Activated CD4-positive, alpha-beta T cell treated with anti-CD3 and anti-CD28 coated beads for 1 hour (primary cell): ENCODE results near the gene CYP19A1.

Experiments
- DNase-seq: peaks from one replicate; pipeline ENCODE4 v3.0.0-alpha.2; 2020

Gene CYP19A1

DNA sequence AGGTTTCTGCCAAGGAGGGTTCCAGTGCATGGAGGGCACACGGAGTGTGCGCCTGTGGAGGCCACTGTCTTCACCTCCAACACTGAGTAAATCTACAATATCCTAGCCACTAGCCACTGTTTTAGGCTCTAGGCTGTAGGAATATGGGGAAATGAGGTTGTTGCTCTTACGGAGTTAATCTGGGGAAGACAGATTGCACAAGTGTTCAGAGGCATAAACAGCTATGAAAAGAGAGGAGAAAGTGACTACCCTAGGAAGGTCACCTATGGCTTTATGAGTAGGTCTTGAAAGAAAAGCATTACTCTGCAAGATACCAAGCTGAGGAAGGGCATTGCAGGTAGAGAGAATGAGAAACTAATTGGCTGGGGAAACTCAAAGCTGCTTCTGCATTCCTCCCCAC, 85.7 kb downstream of the CYP19A1 start:
- no peak for DNase-seq

DNA sequence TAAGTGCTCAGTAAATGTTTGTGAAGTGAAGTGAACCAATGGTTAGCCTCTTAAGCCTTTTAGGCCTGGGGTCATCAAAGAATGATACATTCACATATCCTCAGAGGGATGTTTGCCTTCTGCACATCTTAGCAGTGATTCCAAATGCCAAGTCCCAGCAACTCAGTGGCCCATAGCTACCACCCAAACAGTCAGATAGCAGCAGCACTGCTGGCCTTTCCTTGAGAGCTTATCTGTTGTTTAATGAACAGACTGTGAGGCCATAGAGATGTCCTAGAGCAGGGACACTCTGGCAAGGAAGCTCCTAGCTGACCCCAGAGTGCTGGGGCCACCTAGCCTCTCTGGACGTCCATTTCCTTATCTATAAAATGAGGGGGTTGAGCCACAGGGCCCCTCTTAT, 86.8 kb downstream of the CYP19A1 start:
- DNase-seq: no peak

GRCh38 chr15:51250217-51251011, 88.0 kb downstream of the CYP19A1 start:
- DNase-seq: no peak

GRCh38 chr15:51245628-51246027, 92.8 kb downstream of the CYP19A1 start:
- no peak for DNase-seq

GRCh38 chr15:51244423-51244869, 94.0 kb downstream of the CYP19A1 start:
- DNase-seq: no peak

GRCh38 chr15:51243774-51244173, 94.6 kb downstream of the CYP19A1 start:
- no peak for DNase-seq

GRCh38 chr15:51240066-51240465, 98.3 kb downstream of the CYP19A1 start:
- no peak for DNase-seq

- no peak for DNase-seq
These were observed 100.6 kb downstream of the CYP19A1 start for GRCh38 chr15:51237816-51238215.

- no peak for DNase-seq
These were observed 104.0 kb downstream of the CYP19A1 start for GRCh38 chr15:51234176-51234927.

DNA sequence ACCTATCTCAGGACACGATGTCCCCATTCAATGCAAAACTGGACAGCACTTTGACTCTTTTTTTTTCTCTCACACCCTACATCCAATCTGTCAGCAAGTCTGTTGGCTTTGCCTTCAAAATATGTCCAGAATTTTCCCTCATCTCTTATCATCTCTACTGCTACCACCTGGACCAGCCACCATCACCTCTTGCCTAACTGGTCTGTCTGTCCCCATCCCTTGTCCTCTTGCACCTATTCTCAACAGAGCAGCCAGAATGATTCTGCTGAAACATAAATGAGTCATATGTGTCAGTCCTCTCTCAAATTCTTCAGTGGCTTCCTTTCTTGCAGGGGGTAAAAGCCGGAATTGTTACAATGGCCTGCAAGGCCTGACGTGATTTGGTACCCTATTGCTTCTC, 105.8 kb downstream of the CYP19A1 start:
- no peak for DNase-seq

DNA sequence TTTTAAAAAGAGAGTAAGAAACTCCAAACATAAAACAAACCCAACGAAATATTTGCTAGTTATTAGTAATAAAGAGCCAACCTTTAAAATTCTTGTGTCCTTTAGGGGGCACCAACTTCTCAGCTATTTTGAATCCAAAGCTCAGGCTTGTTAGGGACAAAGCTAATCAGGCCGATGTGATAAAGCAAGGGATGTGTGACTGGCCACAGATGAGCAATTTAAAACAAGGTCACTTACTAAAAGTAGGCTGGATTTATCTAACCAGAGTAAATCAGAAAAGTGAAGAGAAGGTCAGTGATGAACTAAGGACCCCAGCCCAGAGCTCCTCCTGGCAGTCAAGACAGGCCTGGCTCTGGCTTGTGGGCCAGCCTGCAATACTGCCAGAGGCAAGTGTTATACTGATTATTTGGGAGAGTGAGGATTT, 108.5 kb downstream of the CYP19A1 start:
- DNase-seq: no peak

DNA sequence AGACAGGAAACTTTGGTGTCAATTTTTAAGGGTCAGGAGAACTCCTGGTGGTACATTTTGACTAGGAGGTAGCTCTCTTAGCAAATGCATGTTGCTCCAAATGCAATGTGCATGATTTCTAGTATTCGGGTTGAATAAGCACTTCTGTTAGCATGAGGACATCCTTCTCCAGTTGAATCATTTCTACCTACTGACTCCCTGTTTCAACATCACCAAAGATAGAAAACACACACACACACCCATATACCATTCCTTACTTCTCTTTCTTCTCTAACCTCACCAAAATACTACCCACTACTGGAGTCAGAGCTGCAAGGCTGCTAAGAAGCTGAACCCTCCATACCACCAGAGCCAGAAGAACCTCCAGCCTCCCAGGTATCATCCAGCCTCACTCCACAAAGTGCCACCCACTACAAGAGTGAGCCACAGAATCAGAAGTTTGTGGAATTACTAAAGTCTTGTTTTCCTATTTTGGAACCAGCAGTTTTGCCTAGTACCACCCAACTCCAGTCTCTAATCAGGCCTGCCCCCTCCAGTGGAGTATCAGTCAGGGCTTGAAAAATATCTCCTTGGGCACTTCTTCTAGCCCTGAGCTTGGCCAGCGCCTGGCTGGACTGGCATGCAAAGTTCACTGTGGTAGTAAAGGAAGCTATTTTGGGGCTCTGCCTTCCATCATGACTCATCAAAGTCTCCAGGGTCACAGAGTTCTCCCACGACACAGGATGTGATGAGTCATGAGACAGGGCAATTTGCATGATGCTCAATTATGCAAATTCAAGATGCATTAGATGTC, 110.3 kb downstream of the CYP19A1 start:
- DNase-seq: no peak

GRCh38 chr15:51226576-51227210, 111.7 kb downstream of the CYP19A1 start:
- no peak for DNase-seq

DNA sequence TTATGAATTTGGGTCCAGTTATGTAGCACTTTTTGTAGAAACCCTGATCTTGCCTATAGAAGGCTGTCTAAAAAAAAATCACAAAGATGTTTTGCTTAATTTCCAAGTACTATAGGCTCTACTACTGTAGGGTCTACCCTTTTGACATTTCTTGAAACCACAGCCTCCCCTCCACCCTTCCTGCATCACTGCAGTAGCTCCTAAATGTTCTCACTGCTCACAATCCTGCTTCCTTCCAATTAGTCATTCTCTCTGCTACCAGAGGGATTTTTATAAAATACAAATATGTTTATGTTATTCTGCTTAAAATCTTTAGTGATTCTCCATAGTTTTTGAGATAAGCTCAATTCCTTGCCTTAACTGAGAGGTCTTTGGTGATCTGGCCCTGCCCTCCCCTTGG, 114.0 kb downstream of the CYP19A1 start:
- DNase-seq: no peak

DNA sequence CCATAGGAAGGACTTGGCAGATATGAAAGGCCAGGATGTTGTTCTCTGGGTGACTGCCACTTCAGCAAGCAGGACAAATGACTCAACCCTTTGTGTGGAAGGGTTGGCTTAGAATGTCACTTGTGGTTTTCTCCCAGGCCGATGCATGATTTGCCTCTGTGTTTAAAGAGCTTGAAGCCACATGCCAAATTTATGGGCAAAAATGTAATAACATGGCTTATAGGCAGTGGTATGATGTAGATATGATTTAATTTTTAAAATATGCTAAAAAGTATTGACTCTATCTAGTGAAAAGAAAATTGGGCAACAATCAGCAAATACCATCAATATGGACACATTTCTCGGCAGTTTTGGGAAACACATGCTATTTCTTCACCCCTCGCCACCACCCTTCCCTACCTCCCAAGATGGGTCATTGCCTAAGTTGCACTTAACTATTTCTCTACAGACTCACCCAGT, 114.6 kb downstream of the CYP19A1 start:
- no peak for DNase-seq

GRCh38 chr15:51218299-51218938, 120.0 kb downstream of the CYP19A1 start:
- no peak for DNase-seq

GRCh38 chr15:51212909-51213308, 125.5 kb downstream of the CYP19A1 start:
- DNase-seq: no peak

DNA sequence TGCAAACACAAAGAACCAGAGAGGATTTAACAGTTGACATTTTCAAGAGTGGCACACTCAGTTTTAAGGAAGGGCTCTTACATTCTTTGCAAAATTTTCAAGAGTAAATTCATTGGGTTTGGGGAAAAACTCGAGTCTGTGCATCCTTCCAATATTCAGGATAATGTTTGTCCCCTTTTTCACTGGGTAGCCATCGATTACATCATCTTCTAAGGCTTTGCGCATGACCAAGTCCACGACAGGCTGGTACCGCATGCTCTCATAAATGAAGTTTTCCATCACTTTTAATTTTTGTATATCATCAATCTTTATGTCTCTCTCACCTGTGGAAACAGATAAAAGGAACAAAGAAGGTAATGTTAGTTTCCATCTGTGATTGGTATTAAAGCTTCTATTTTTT, 126.2 kb downstream of the CYP19A1 start:
- no peak for DNase-seq

GRCh38 chr15:51205050-51205975, 133.1 kb downstream of the CYP19A1 start:
- DNase-seq: no peak

DNA sequence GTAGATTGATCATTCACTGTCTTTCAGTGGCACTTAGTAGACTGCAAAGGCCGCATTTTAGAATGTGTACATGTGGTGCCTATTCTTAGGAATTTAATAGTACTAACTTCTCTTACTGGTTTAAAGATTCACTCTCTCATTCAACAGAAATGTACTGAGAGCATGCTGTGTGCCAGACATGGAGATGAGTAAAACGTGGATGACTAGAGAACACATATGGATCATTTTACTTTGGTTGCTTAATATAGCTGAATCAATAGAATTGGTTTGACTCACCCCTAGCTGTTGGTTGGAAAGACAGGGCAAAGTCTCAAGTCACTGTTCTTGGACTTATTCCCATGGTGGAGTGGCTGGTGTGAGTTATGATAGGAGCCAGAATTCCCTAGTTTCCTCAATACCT, 134.6 kb downstream of the CYP19A1 start:
- DNase-seq: no peak

GRCh38 chr15:51202783-51203182, 135.6 kb downstream of the CYP19A1 start:
- DNase-seq: no peak
